A549 (cell line): ENCODE measurements around the gene F2RL1. TPM values are rescaled to one million over a fixed set of nuclear protein-coding genes. Genes with fewer than 3 reads are reported as not detected.

Experiments used
- ATAC-seq, 2 experiments: fragments of 200-7000 bp in 1 of 2; fragments of >200 bp in 1 of 2; cut with Nextera tagmentation in 1 of 2; cut with Tn5 transposase in 1 of 2; 3 replicates each; pipeline versions ENCODE4 v1.8.0 to v1.9.1; 2018 to 2020; ENCODE audit warnings: mild to moderate bottlenecking in 1 of 2, moderate library complexity in 1 of 2
- CTCF ChIA-PET: fragments of 300-600 bp; sonication (Branson Sonifier 250); formaldehyde crosslinking; extraction: SDS; loops from one replicate; lab custom pipeline; 2021; ENCODE audit warnings: antibody characterized with exemption, inconsistent platforms; lab: Yijun Ruan, JAX
- POLR2A ChIA-PET: fragments of 350-600 bp; formaldehyde crosslinking; extraction: SDS; loops from one replicate; lab custom pipeline; 2021; ENCODE audit warnings: antibody characterized with exemption, inconsistent platforms; lab: Yijun Ruan, JAX
- DNase-seq, 2 experiments: peaks; one replicate each; pipeline versions ENCODE4 v3.0.0 to v3.0.0-alpha.2; 2011 to 2016; ENCODE audit warnings: low read depth in 1 of 2, low spot score in 1 of 2
- FAIRE-seq: peaks from 2 replicates; lab custom pipeline; 2011; peaks lifted over from hg19 to GRCh38; lab: Jason Lieb, UNC
- H3K27ac ChIP-seq, 2 experiments: fragments of >200 bp; sonication (Bioruptor Twin); formaldehyde crosslinking; 3 replicates each; pipeline ENCODE4 v1.5.1; 2016 to 2017
- H3K4me1 ChIP-seq: fragments of >200 bp; sonication (Bioruptor Twin); formaldehyde crosslinking; 3 replicates; pipeline ENCODE4 v1.6.1; 2016
- H3K4me2 ChIP-seq: fragments of >200 bp; sonication (Bioruptor Twin); formaldehyde crosslinking; 3 replicates; pipeline ENCODE4 v1.6.1; 2016
- H3K4me3 ChIP-seq: fragments of >200 bp; sonication (Bioruptor Twin); formaldehyde crosslinking; 3 replicates; pipeline ENCODE4 v1.5.1; 2016
- H3K9me3 ChIP-seq: fragments of >200 bp; sonication (Bioruptor Twin); formaldehyde crosslinking; 3 replicates; pipeline ENCODE4 v1.6.1; 2016
- BCL3 ChIP-seq: fragments of >200 bp; sonication (Bioruptor Twin); formaldehyde crosslinking; IDR thresholded peaks from 3 replicates; pipeline ENCODE4 v1.6.1; 2016
- CEBPB ChIP-seq, 2 experiments: fragments of >200 bp in 1 of 2; sonication (Bioruptor Twin) in 1 of 2; formaldehyde crosslinking in 1 of 2; IDR thresholded peaks; 2 replicates each; pipeline ENCODE4 v1.6.1; 2012 to 2016
- CHD2 ChIP-seq: fragments of 150-350 bp; IDR thresholded peaks from 2 replicates; pipeline ENCODE4 v1.6.1; 2014; ENCODE audit warnings: low read length; ENCODE audit not compliant: partially characterized antibody
- EP300 ChIP-seq, 2 experiments: fragments of >200 bp; sonication (Bioruptor Twin); formaldehyde crosslinking; IDR thresholded peaks; 2 replicates in 1 of 2; 3 replicates in 1 of 2; pipeline ENCODE4 v1.6.1; 2016 to 2017
- FOSL2 ChIP-seq, 2 experiments: fragments of 450-650 bp in 1 of 2; fragments of >200 bp in 1 of 2; sonication (Bioruptor Twin) in 1 of 2; formaldehyde crosslinking; IDR thresholded peaks; 2 replicates each; pipeline versions ENCODE4 v1.5.0 to v1.6.1; 2016 to 2020; ENCODE audit warnings: mild to moderate bottlenecking in 1 of 2, moderate library complexity in 1 of 2
- FOXS1 ChIP-seq: fragments of 250-450 bp; sonication (Bioruptor Pico); IDR thresholded peaks from 2 replicates; pipeline ENCODE4 v1.5.0; 2020; ENCODE audit warnings: mild to moderate bottlenecking, moderate library complexity
- GATA3 ChIP-seq: IDR thresholded peaks from 2 replicates; pipeline ENCODE4 v1.6.1; 2012; ENCODE audit warnings: borderline replicate concordance
- HES2 ChIP-seq: fragments of >200 bp; sonication (Bioruptor Twin); formaldehyde crosslinking; IDR thresholded peaks from 2 replicates; pipeline ENCODE4 v1.6.1; 2016
- HEYL ChIP-seq: fragments of 250-450 bp; sonication (Bioruptor Pico); IDR thresholded peaks from 2 replicates; pipeline ENCODE4 v1.8.0; 2021; ENCODE audit warnings: mild to moderate bottlenecking, moderate library complexity
- HOXB5 ChIP-seq: fragments of 250-450 bp; sonication (Bioruptor Pico); IDR thresholded peaks from 2 replicates; pipeline ENCODE4 v1.5.0; 2020; ENCODE audit warnings: mild to moderate bottlenecking, moderate library complexity
- JUN ChIP-seq, 2 experiments: fragments of >200 bp; sonication (Bioruptor Twin); formaldehyde crosslinking; IDR thresholded peaks; 2 replicates in 1 of 2; 3 replicates in 1 of 2; pipeline ENCODE4 v1.6.1; 2016 to 2017
- JUNB ChIP-seq: fragments of >200 bp; sonication (Bioruptor Twin); formaldehyde crosslinking; IDR thresholded peaks from 2 replicates; pipeline ENCODE4 v1.6.1; 2016
- MAFK ChIP-seq: fragments of 450-650 bp; IDR thresholded peaks from 2 replicates; pipeline ENCODE4 v1.6.1; 2014; ENCODE audit not compliant: partially characterized antibody
- MAX ChIP-seq: IDR thresholded peaks from 2 replicates; pipeline ENCODE4 v1.6.1; 2012
- MAZ ChIP-seq: fragments of 150-350 bp; IDR thresholded peaks from 2 replicates; pipeline ENCODE4 v1.6.1; 2014; ENCODE audit warnings: antibody characterized with exemption, low read depth, low read length, borderline replicate concordance
- RAD21 ChIP-seq, 2 experiments: fragments of >200 bp in 1 of 2; sonication (Bioruptor Twin) in 1 of 2; formaldehyde crosslinking in 1 of 2; IDR thresholded peaks in 1 of 2; conservative IDR thresholded peaks in 1 of 2; 2 replicates in 1 of 2; 3 replicates in 1 of 2; pipeline ENCODE4 v1.6.1; 2012 to 2018; ENCODE audit warnings: inconsistent platforms in 1 of 2
- RARB ChIP-seq: fragments of 250-450 bp; sonication (Bioruptor Pico); IDR thresholded peaks from 2 replicates; pipeline ENCODE4 v1.8.0; 2021; ENCODE audit warnings: mild to moderate bottlenecking, moderate library complexity
- SREBF2 ChIP-seq: fragments of 450-650 bp; IDR thresholded peaks from 2 replicates; pipeline ENCODE4 v1.6.1; 2014; ENCODE audit warnings: mild to moderate bottlenecking, moderate library complexity
- TFCP2L1 ChIP-seq: fragments of 250-450 bp; sonication (Bioruptor Pico); IDR thresholded peaks from 2 replicates; pipeline ENCODE4 v1.5.0; 2021; ENCODE audit warnings: mild to moderate bottlenecking
- ZFP36 ChIP-seq: fragments of 450-650 bp; IDR thresholded peaks from 2 replicates; pipeline ENCODE4 v1.6.1; 2014; ENCODE audit warnings: borderline replicate concordance; ENCODE audit not compliant: partially characterized antibody
- ZSCAN20 ChIP-seq: fragments of 250-450 bp; sonication (Bioruptor Pico); IDR thresholded peaks from 2 replicates; pipeline ENCODE4 v1.8.0; 2022; ENCODE audit warnings: mild to moderate bottlenecking, moderate library complexity
- WGBS: methylation state at CpG from one replicate; pipeline ENCODE4 v1.1.6; 2017; ENCODE audit errors: missing lambda C conversion rate; 5-methylcytosine and 5-hydroxymethylcytosine counted together
- polyA plus RNA-seq, 4 experiments: library from polyadenylated mRNA; depleted of rRNA in 3 of 4; stranded (reverse); fragments of >200 nt; fragmentation: RNase III in 1 of 4; extraction: RNeasy Plus Mini Kit Qiagen cat#74134 plus additional on column Dnase treatment in 1 of 4; gene quantifications; 2 replicates in 3 of 4; 3 replicates in 1 of 4; pipeline ENCODE4 v1.2.3, GENCODE V29; 2011 to 2017
- TF ChIP-seq, protein P1 (sequence below): fragments of 250-450 bp; sonication (Bioruptor Pico); IDR thresholded peaks from 2 replicates; pipeline ENCODE4 v1.5.0; 2020; ENCODE audit warnings: low read depth, mild to moderate bottlenecking, moderate library complexity
- TF ChIP-seq, protein P2 (sequence below): fragments of 450-650 bp; IDR thresholded peaks from 2 replicates; pipeline ENCODE4 v1.6.1; 2014; ENCODE audit warnings: antibody characterized with exemption

The F2RL1 gene
- polyA plus RNA-seq, 2 of the 4 experiments (the other 2 are of a cell fraction): 88.7 to 226 TPM

- TF ChIP-seq BCL3: no peak
- TF ChIP-seq TFCP2L1 (CRISPR knock-in tag): peak; percentile 5
- TF ChIP-seq ZSCAN20 (CRISPR knock-in tag): no peak
- no peak for TF ChIP-seq HES2
- TF ChIP-seq, all 56 proteins: peak for 6
These were observed 28.7 kb upstream of the F2RL1 start (continued) for GRCh38 chr5:76789991-76790581.

GRCh38 chr5:76790632-76791290, 28.1 kb upstream of the F2RL1 start:
- CTCF ChIA-PET: interaction anchor here (0.8 to 5.5 kb wide), 8 partner anchors 10 to 75 kb away, joined by 3 to 35 read pairs (median 6); partner anchors contain the start of genes F2R and F2RL1
- ATAC-seq (peak; percentile 81 to 82), FAIRE-seq (peak; percentile 49), DNase-seq (peak; percentile 76 to 94)
- POLR2A ChIA-PET: interaction anchor here (0.8 to 3.7 kb wide), 6 partner anchors 11 to 28 kb away, joined by 3 to 48 read pairs (median 23); partner anchors contain the start of gene F2RL1
- Histone ChIP-seq H3K27ac (peak overlapping the region; percentile 82 to 87), H3K4me1 (peaks cover 76% of the 10 kb centered on the region), H3K9me3 (no peaks in the 10 kb centered on the region), H3K4me3 (no peak overlapping the region), H3K4me2 (peak overlapping the region; percentile 68)
- 4% methylated on average over 3 of the region's 3 CpGs for WGBS
- TF ChIP-seq SREBF2 (no peak), RAD21 (conservative IDR thresholded peaks at IDR 0.05 in 1 of 2, IDR thresholded peaks at IDR 0.05 in 1 of 2) (peak; percentile 7 to 38; a peak in 3 of 5 replicates), BCL3 (peak; percentile 42; the same call in 1 of the 3 replicates), EP300 (IDR thresholded peaks at IDR 0.05) (peak; percentile 83; a peak in 2 of 5 replicates), JUNB (peak; percentile 99), CEBPB (IDR thresholded peaks at IDR 0.05) (peak; percentile 12 to 66; a peak in 3 of 4 replicates), FOSL2 (IDR thresholded peaks at IDR 0.05) (peak; percentile 98), FOSL2 (CRISPR knock-in tag; IDR thresholded peaks at IDR 0.05) (peak; percentile 98), ZFP36 (no peak), JUN (IDR thresholded peaks at IDR 0.05) (peak; percentile 81 to 84; a peak in 3 of 5 replicates), HOXB5 (peak; percentile 66; the same call in 1 of the 2 replicates), GATA3 (peak; percentile 94), HEYL (CRISPR knock-in tag) (0 out of 2 replicates have a peak, but pooled peaks have one; percentile 32), CHD2 (peak; percentile 8), FOXS1 (CRISPR knock-in tag) (peak; percentile 72; the same call in 1 of the 2 replicates), MAZ (no peak), RARB (no peak), MAX (peak; percentile 68), MAFK (peak; percentile 60)
- TF ChIP-seq, protein P1, sequence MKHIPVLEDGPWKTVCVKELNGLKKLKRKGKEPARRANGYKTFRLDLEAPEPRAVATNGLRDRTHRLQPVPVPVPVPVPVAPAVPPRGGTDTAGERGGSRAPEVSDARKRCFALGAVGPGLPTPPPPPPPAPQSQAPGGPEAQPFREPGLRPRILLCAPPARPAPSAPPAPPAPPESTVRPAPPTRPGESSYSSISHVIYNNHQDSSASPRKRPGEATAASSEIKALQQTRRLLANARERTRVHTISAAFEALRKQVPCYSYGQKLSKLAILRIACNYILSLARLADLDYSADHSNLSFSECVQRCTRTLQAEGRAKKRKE (CRISPR knock-in tag): peak; percentile 61; the same call in 1 of the 2 replicates
- TF ChIP-seq, protein P2, sequence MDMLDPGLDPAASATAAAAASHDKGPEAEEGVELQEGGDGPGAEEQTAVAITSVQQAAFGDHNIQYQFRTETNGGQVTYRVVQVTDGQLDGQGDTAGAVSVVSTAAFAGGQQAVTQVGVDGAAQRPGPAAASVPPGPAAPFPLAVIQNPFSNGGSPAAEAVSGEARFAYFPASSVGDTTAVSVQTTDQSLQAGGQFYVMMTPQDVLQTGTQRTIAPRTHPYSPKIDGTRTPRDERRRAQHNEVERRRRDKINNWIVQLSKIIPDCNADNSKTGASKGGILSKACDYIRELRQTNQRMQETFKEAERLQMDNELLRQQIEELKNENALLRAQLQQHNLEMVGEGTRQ: no peak
